Vagina (tissue), 2 donors: ENCODE measurements around the gene ARPC3.

Source experiments
- POLR2A ChIP-seq, 2 donors: fragments of 450-650 bp; IDR thresholded peaks; one replicate each; pipeline ENCODE4 v1.6.1; 2017; ENCODE audit warnings: antibody characterized with exemption in 2 of 2, mild to moderate bottlenecking in 2 of 2, moderate library complexity in 2 of 2
- POLR2AphosphoS5 ChIP-seq, 2 donors: sonication (generic); formaldehyde crosslinking; IDR thresholded peaks; one replicate each; pipeline ENCODE4 v1.9.0; 2017; ENCODE audit warnings: antibody characterized with exemption in 2 of 2, mild to moderate bottlenecking in 2 of 2, low read depth in 1 of 2; ENCODE audit not compliant: insufficient read depth in 1 of 2

GRCh38 chr12:110466791-110467190, 16.7 kb upstream of the ARPC3 start:
- no peak for TF ChIP-seq POLR2A (IDR thresholded peaks at IDR 0.05)
- TF ChIP-seq POLR2AphosphoS5 (IDR thresholded peaks at IDR 0.05; ENCODE audit: insufficient read depth in 1 of 2, low read depth in 1 of 2), result no peak
